T-helper 2 cell treated with Interferon-gamma antibody and Interleukin-4, amounts not matched to agents 100 ng/mL and 5 ng/mL, for 36 hours (primary cell): Measurements from ENCODE around the gene ERC2. TPM values are rescaled to one million over a fixed set of nuclear protein-coding genes. Genes with fewer than 3 reads are reported as not detected.

Source experiments
- intact Hi-C: fragments of 100-400 bp; cut with micrococcal nuclease; formaldehyde crosslinking; loops from one replicate; pipeline ENCODE4 v1.15.1; 2023
- total RNA-seq: library from RNA; stranded (reverse); gene quantifications from 2 replicates; pipeline ENCODE4 v1.2.3, GENCODE V29; 2022

The ERC2 gene
- total RNA-seq, 1 donor from 2014 or later: 0.20 TPM

- intact Hi-C loops: no loop called here
Measured at GRCh38 chr3:55891106-55891505, 577.2 kb downstream of the ERC2 start.

GRCh38 chr3:55888282-55888885 is 579.9 kb downstream of the ERC2 start:
- intact Hi-C loops: no loop called here

GRCh38 chr3:55885721-55886120 is 582.5 kb downstream of the ERC2 start:
- intact Hi-C loops: no loop called here

- intact Hi-C loops: no loop called here
Measured at GRCh38 chr3:55884491-55885285, 583.6 kb downstream of the ERC2 start.

- intact Hi-C loops: no loop called here
Measured at GRCh38 chr3:55884066-55884465, 584.2 kb downstream of the ERC2 start.

GRCh38 chr3:55882006-55882405 is 586.3 kb downstream of the ERC2 start:
- intact Hi-C loops: no loop called here

GRCh38 chr3:55880357-55880756 is 587.9 kb downstream of the ERC2 start:
- intact Hi-C loops: no loop called here

GRCh38 chr3:55879901-55880331 is 588.4 kb downstream of the ERC2 start:
- intact Hi-C loops: no loop called here

GRCh38 chr3:55877703-55878102 is 590.6 kb downstream of the ERC2 start:
- intact Hi-C loops: no loop called here

GRCh38 chr3:55876560-55876959 is 591.7 kb downstream of the ERC2 start:
- intact Hi-C loops: no loop called here

- intact Hi-C loops: no loop called here
Measured at GRCh38 chr3:55875113-55875512, 593.2 kb downstream of the ERC2 start.

GRCh38 chr3:55873523-55874254 is 594.6 kb downstream of the ERC2 start:
- intact Hi-C loops: no loop called here

- intact Hi-C loops: no loop called here
Measured at GRCh38 chr3:55870594-55870993, 597.7 kb downstream of the ERC2 start.

GRCh38 chr3:55868347-55868746 is 599.9 kb downstream of the ERC2 start:
- intact Hi-C loops: no loop called here

GRCh38 chr3:55863028-55863427 is 605.2 kb downstream of the ERC2 start:
- intact Hi-C loops: no loop called here

GRCh38 chr3:55860049-55860721 is 608.1 kb downstream of the ERC2 start:
- intact Hi-C loops: no loop called here

- intact Hi-C loops: no loop called here
Measured at GRCh38 chr3:55859305-55859704, 609.0 kb downstream of the ERC2 start.

GRCh38 chr3:55858727-55859126 is 609.5 kb downstream of the ERC2 start:
- intact Hi-C loops: no loop called here

GRCh38 chr3:55858302-55858701 is 610.0 kb downstream of the ERC2 start:
- intact Hi-C loops: no loop called here

GRCh38 chr3:55857633-55858032 is 610.6 kb downstream of the ERC2 start:
- intact Hi-C loops: no loop called here

- intact Hi-C loops: no loop called here
Measured at GRCh38 chr3:55855311-55855710, 613.0 kb downstream of the ERC2 start.

GRCh38 chr3:55854494-55854893 is 613.8 kb downstream of the ERC2 start:
- intact Hi-C loops: no loop called here
